ENCODE data around the gene PANK4.

GRCh38 chr1:2471159-2471471 is 55.3 kb downstream of the PANK4 start:
- TF ChIP-seq CTCF (IDR thresholded peaks at IDR 0.05; ENCODE audit: low read depth, low read length, poor library complexity, severe bottlenecking) (no peak), EZH2phosphoT487 (IDR thresholded peaks at IDR 0.05; ENCODE audit: borderline replicate concordance, low read length) (no peak)

Measured in DOHH2 (cell line).